Left cardiac atrium (tissue), 4 donors: ENCODE data around the gene PCYT2. TPM values are rescaled to one million over a fixed set of nuclear protein-coding genes. Genes with fewer than 3 reads are reported as not detected.

Experiments used
- ATAC-seq, 2 donors: fragments of 200-7000 bp; cut with Tn5 transposase; one replicate each; pipeline ENCODE4 v1.9.1; 2020; ENCODE audit warnings: mild to moderate bottlenecking in 2 of 2, moderate library complexity in 2 of 2
- DNase-seq: peaks from one replicate; pipeline ENCODE4 v3.0.0-alpha.2; 2020
- intact Hi-C, 2 donors: fragments of 100-400 bp; cut with DNase I; formaldehyde crosslinking; loops; one replicate each; pipeline versions ENCODE4 v1.14.1 to v1.15.1; 2022 to 2023
- total RNA-seq, 2 donors: library from RNA; stranded (reverse); fragmentation: NEBNext Ultra II Directional; extraction: Animal tissue kit (Norgen Biotek cat#: 25700); gene quantifications; one replicate each; pipeline ENCODE4 v1.2.1, GENCODE V29; 2021
- donor health status: DM: no; HTN: yes; CAD: no.
- donor health status: DM: no; HTN: yes; CAD: no; lungs with severe emphysema.
- donor health status: DM: yes; HTN: yes; CAD: no.
- donor health status: Dilated cardiomyopathy.

PCYT2 gene
- total RNA-seq, 2 donors from 2014 or later: 21.8 to 22.2 TPM

DNA sequence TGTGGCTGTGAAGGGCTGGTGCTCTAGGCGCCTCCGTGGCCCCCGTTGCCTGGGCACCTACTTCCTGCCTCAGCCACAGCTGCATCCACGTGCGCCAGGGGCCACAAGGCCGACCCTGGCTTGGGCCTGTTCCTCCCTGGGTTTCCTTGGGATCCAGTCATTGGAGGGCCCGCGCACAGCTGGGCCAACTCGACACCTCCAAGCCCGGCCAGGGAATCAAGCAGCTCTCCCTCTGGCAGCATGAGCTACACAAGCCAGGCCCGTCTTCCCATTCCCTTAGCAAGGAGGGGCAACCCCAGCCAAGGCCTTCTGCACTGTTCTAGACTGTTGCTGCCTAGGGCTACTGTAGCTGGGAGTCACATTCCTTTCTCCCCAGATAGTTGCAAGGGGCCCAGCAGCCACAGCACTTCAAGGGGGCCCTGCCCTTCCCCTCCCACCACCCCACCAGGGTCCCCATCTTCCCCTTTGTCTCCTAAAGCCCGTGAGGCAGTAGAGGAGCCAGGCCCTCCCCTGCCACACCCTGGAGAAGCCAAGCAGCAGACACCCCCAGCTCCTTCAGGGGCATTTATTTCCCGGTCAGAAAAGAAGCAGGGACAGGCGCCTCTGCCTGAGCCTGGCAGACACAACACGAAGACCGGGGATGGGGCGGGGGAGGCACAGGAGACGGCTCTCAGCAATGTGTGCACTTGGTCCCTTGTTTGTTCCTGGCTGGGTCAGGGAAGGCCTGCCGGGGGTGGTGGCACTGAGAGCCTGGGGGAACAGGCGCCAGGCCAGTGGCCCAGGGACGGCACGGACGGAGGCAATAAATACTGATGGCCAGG, 43.8 kb downstream of the PCYT2 start:
- intact Hi-C loops: no loop called here
- DNase-seq: peak; percentile 57
- ATAC-seq: peak in 1 of 2 donors; percentile 0

DNA sequence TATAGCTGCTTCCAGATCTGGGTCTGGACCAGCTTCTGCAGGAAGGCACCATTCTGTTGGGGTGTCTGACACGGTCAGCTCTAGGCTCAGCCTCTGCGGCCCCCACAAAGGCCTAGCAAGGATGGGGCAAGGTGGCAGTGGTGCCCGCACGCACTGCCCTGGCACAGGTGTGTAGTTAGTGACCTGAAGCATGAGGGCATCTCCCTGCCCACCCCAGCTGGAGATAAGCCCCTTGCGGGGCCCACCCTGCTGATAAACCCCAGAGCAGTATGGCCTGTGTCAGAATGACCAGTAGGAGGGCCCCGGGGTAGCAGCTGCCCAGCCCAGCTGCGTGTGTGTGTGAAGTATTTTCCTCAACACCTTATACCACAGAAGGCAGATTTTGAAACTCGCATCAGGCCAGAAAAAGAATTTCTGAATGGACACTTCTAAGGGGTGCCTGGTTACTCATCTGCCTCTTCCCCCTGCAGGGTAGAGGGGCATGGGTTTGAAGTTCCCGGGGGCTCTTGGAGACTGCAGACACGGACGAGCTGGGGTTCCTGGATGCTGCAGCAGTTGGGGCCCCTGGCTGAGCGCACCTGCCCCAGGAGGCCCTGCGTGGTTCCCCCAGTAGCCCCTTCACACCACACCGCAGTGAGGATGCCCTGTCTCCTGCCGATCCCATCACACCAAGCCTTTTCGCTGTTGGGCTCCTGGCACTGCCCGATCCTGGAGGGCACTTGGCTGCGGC, 44.6 kb downstream of the PCYT2 start:
- ATAC-seq: no peak
- DNase-seq: peak; percentile 24
- intact Hi-C loops: no loop called here

DNA sequence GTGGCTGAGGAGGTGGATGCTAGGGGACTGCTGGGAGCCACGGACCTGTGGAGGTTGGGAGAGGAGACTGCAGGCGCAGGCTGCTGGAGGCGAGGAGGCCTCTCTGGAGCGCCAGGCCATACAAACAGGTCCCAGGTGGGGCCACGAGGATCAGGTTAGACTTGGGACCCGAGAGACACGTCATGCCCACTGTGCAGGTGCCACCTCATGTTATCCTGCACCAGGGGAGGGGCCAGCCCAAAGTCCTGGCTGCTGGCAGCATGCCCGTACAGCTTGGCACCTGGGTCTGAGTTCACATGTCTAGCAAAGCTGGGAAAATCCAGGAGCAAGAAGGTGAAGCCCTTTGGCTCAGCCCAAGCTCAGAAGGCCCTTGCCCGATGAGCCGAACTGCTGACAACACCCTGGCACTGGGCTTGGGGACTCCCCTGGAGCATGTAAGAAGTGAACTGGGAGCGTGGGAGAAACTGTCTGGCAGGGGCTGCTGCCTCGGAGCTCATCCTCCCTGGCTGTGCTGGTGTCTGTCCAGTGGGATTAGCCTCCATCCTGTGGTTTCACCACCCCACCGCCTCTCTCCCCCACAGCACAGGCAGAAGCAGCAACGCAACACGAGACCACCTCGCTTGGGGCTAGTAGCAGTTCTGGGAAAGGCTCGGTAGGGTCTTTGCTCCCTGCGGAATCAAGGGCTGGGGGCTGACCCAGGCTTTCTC, 45.3 kb downstream of the PCYT2 start:
- intact Hi-C loops: no loop called here
- DNase-seq (peak; percentile 57), ATAC-seq (peak in 1 of 2 donors; percentile 0)

DNA sequence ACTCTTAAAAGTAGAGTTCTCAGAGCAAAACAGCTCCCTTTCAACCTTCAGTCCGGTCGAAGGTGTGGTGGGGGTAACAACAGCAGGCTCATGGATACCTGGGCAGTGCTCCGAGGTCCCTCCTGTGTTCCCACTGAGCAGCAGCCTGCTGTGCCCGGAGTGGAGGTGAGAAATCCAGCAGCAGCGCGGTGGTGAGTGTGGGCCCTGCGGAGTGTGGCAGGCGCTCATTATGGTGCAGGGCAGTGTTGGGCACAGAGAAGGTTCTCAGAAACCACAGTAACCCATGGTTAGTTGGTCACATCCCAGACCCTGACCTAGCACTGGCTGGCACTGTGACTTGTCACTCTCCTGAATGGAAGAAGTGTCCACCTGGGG, 45.9 kb downstream of the PCYT2 start:
- DNase-seq (no peak), ATAC-seq (no peak)
- intact Hi-C loops: no loop called here

DNA sequence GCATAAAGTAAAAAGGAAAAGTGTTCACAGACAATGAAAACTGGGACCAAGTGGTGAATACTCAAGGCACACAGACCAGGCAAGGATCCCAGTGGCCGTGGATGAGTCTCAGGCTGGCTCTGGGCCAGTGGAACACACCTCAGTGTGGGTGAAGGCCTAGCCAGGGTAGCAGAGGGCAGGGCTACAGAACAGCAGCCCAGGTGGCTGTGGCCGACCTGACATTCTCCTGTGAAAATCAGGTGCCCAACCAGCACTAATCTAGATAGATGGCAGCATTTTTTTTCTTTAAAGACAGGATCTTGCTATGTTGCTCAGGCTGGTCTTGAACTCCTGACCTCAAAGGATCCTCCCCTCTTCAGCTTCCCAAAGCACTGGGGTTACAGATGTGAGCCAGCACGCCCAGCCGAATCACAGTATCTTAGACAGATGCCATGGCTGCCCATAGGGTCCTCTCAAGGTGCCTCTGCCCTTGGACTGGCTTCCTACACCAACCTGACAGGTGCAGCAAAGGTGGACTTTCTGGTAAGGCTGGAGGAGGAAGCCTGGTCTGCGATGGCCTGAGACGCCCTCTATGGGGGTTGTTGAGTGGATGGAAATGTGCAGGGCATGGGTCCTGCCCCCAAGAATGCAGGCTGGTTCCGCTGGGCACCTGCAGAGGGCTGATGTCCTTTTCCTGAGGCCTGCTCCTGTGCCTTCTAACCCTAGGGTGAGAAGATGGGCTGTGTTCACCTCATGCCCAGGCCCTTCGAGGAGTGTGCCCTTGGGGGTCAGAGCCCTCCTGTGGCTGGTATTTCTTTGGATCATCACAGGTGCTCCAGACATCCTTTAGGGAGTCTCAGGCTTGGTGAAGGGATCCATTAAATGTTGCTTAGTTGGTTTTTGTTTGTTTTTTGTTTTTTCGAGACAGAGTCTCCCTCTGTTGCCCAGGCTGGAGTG, 47.1 kb downstream of the PCYT2 start:
- no peak for DNase-seq
- intact Hi-C loops: no loop called here
- no peak for ATAC-seq

DNA sequence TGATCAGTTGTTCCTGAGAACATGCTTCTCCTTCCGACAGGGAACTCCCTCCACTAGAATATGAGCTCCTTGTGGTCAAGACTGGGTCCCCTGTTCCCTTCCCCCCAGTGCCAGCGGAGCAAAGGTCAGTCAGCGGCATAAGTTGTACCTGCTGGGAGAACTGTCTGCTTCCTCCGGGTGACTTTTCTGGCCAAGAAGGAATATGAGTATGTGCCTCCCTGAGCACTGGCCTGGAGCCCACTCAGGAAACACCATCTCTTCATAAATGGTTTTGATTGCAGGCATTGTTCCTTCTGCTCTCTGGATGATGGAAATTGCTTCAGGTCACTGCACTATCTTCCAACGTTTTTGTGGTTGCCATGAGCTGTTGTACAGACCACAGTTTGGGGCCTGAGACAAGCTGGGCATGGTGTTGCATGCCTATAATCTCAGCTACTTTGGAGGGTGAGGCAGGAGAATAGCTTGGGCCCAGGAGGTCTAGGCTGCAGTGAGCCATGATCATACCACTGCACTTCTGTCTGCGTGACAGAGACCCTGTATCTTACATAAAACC, 48.0 kb downstream of the PCYT2 start:
- DNase-seq (no peak), ATAC-seq (no peak)
- intact Hi-C loops: no loop called here

DNA sequence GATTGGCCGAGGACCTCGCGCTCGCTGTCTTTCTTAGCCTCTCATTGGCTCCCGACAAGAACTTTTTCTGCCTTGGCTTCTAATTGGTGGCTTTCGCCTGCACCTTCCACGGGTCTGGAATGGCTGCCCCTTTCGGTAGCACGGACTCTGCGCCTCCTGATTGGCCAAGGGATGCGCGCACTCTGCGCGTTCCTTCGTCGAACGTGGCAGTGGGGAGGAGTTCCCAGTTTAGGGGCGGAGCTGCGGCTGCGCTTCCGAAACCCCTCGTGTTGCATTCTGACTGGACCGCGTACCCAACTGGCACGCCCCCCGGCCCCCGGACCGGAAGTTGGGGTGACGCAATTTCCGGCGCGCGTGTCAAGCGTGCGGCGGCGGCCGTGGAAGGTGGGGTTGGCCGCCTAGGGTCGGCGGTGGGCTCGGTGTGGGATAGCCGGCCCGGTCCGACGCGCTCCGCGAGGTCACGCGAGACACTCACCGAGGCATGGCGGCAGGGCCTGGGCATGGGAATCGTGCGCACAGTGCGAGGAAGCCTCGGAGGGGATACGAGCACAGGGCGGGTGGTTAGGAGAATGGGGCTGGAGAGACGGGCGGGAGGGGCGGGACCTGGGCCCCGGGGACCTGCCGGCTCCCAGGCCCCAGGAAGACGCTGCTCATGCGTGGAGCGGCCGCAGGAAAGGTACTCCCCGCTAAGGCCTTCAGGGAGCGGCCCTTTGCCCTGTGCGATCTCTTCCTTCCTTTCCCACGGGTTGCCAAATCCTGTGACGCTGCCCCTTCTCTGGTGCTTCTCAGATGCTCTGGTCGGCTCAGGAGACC, 50.2 kb downstream of the PCYT2 start:
- ATAC-seq (peak; percentile 94 to 96), DNase-seq (peak; percentile 99)
- intact Hi-C loops: no loop called here

DNA sequence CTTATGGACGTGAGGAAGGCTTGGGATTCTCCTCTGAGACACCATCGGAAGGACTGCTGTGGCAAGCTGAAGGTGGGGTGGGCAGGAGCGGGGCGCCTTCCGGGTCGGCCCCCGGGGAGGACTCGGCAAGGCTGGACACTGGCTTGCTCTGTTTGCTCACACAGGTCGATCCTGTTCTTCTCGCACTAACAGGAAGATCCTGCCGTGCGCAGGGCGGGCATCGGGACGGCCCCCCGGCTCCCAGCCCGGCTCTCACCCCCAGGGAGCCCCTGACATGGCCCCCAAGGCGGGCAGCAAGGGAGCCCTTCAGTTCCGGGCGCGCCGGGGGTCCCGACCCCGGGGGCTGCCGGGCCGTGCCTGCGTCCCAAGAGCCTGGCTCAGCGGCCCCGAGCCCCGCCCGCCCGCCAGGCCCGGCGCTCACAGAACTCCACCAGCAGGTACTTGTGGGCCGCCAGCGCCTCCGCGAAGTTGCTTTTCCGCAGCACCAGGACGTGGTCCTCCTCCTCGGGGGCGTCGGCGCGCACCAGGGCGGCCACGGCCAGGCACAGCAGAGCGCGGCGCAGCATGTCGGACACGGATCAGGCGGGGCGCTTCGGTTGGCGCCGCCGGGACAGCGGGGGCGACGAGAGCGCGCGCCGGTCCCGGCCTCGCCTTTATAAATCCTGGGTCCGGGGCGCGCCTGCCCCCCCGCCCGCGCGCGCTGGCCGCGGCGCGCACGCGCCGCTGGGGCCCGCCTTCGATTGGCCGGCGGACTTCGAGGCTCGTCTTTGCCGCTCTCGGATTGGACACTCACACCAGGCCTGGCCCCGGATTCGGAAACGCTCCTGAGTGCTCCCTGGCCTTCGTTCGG, 51.1 kb downstream of the PCYT2 start, which contains the start of gene P4HB:
Gene P4HB (minus strand): TSS at position 630 of the 850 bp plus-strand sequence. CDS start 64 bp downstream, at position 566.
- intact Hi-C loops: no loop called here
- DNase-seq: no peak
- no peak for ATAC-seq

DNA sequence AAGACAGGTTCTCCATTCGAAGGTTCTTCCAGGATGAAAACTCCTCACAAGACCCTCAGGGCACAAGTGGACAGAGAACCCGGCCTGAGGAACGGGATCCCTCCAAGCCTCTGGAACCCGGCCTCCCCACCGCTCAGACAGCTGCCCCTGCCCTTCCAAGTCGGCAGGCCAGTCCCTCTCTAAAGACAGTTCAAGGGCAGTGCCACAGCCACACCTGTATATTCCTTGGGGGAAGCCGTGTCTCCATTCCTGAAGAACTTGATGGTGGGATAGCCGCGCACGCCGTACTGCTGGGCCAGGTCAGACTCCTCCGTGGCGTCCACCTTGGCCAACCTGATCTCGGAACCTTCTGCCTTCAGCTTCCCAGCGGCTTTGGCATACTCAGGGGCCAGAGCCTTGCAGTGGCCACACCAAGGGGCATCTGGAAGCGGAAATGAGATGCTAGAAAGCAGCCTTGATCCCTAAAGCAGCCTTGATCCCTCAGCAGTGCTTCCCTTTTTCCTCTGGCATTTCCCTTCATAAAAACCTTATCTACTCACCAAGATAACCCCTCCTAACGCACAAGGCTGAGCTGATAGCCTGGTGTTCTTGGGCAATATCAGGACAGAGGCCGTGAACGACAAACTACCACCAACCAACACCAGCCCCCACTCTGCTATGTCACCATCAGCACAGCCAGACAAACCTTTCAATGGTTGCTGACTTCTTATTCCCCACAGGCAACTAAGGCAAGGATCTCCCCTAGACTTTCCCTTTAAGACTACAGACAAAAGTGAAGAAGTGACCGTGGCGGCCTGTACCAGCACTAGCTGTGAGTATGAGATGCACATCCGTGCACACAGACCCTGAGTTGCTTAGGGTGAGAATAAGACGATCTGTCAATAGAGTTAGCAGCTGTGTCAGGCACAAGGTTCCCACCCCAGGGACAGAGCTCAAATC, 52.0 kb downstream of the PCYT2 start:
- ATAC-seq (no peak), DNase-seq (no peak)
- intact Hi-C loops: no loop called here

DNA sequence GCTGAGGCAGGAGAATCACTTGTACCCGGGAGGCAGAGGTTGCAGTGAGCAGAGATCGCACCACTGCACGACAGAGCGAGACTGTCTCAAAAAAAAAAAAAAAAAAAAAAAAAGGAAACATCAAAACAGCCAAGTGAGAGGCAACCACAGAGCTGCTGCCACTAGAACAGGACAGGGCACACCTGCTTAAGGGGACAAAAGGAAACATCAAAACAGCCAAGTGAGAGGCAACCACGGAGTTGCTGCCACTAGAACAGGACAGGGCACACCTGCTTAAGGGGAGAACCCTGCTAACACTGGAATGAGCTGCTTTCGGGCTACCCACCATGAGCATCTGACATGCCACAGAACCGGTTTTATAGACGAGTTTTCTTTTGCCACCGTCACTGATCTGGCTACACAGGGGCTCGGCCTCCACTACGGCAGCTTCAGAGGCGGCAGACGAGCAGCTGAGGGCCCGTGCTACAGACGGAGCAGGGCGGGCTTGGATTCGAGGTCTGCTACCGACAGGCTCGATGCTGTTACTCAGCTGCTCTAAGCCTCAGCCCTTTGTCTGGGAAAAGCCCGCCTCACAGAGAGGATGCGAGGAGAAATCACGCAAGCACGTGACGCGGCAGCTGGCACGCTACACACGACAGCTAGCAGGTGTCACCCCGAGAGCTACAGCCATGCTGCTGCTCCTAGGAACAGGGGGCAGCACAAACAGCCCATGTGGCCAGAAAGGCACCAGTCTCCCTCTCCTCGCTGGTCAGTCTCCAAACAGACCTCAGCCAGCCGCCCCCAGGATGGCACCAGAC, 52.8 kb downstream of the PCYT2 start:
- intact Hi-C loops: no loop called here
- DNase-seq: no peak

DNA sequence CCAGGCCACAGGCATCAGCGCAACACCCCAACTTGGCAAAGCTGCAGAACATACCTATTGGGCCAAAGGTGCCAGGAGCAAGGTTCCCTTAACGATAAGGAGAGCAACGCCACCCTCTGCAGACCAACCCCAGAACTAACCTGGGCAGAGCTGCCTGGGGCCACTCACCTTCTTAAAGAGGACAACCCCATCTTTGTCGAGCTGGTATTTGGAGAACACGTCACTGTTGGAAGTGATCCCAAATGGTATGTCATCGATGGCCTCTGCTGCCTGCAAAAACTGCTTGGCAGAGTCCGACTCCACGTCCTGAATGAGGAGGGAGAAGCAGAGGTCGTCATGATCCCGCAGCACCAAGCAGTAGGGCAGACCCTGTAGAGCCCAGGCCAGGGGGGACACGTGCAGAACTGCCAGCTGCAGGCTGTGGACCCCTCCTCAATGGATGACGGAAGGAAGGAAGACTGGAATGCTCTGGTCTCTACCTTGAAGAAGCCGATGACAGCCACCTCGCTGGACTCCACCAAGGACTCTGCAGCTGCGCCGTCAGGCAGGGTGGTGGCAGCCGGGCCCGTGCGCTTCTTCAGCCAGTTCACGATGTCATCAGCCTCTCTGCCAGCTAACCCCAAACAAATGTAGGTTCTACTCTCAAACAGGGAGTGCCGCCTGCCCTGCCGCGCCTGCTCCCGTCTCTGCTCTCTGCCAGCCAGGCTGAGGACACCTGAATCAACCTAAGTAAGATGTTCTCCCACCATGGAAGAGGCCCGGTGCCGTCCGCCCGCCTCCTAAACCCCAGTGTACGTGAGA, 56.0 kb downstream of the PCYT2 start:
- ATAC-seq (peak in 1 of 2 donors; percentile 4), DNase-seq (peak; percentile 28)
- intact Hi-C loops: no loop called here

More for the DNA sequence above, 52.8 kb downstream of the PCYT2 start:
- ATAC-seq: no peak

DNA sequence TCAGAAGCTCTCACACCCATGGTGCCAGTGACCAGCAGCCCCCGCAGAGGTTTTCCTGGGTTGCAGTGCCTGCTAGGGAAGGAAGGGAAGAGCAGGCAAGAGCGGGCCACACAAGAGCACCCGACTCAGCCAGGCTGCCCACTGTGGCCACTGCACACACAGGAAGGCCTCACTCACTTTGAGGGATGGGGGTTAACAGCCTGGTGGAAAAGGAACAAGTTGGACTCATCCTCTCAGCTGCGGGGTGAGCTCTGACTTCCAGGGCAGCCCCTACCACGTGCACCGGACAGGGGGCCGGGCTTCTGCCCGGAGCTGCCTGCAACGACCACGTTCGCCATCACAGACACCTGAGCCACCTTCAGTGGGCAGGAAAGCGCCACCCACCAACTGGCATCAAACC, 59.0 kb downstream of the PCYT2 start:
- intact Hi-C loops: no loop called here
- no peak for DNase-seq
- ATAC-seq: no peak

DNA sequence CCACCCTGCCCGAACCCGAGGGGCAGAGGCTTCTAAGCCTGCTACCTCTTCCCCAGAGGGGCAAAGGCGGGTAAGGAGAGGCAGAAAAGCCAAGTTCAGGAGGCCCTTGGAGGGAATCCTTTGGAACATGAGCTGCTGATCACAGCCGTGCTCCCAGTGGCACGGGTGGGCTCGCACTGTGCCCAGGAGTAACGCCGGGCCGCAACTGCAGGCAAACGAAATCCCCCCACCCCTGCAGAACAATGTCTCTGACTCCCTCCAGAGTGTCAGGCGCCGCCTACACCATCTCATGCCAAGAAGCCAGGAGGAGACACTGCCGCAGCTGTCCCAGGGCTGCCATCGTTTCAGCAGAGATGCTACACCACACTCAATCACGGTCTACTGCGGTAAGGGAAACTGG, 59.8 kb downstream of the PCYT2 start:
- DNase-seq (no peak), ATAC-seq (no peak)
- intact Hi-C loops: no loop called here
